Right lung (tissue), 5 donors: ENCODE results near the gene C3AR1. TPM values are rescaled to one million over a fixed set of nuclear protein-coding genes. Genes with fewer than 3 reads are reported as not detected.
"Not testable (repeated sequence)": the region's sequence is repeated elsewhere in the genome, so short reads cannot be mapped to it uniquely, and the experiment has no call there.

Experiments used
- DNase-seq, 2 donors: peaks; one replicate each; pipeline ENCODE4 v3.0.0-alpha.2; 2013
- polyA plus RNA-seq, 5 donors: library from polyadenylated mRNA; unstranded; fragments of 120-200 nt; gene quantifications; one replicate each; pipeline versions ENCODE4 v1.2.1 to v1.2.3, GENCODE V29; 2013; ENCODE audit warnings: inconsistent platforms in 1 of 5, low replicate concordance in 1 of 5; ENCODE audit not compliant: insufficient read length in 5 of 5, insufficient read depth in 1 of 5

The C3AR1 gene
- polyA plus RNA-seq, 5 donors = 3.9 to 4.9 (median 4.4) TPM

DNA sequence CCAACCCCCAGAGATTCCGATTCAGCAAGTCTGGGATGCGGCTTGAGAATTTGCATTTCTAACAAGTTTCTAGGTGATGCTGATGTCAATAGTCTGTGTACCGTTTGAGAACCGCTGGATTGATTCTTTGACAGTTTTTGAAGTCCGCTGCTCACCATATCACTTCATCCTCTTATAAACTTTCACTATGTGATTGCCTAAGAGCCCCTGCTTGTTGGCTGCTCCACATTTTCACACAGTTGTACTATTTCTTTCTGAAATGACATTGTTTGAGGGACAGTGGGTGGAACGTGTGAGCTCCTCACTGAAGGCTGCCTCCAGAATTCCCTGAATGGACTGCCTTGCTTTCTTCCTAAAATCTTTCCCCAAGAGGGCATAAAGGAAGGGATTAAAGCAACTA is 7.7 kb downstream of the C3AR1 start:
- DNase-seq = no peak

GRCh38 chr12:8057839-8058238 is 8.3 kb downstream of the C3AR1 start:
- no peak for DNase-seq

GRCh38 chr12:8057306-8057705 is 8.9 kb downstream of the C3AR1 start:
- no peak for DNase-seq

GRCh38 chr12:8054816-8055215 is 11.3 kb downstream of the C3AR1 start:
- DNase-seq = no peak

GRCh38 chr12:8052679-8053078 is 13.5 kb downstream of the C3AR1 start:
- no peak for DNase-seq

GRCh38 chr12:8050600-8051250 is 15.4 kb downstream of the C3AR1 start:
- DNase-seq = no peak

DNA sequence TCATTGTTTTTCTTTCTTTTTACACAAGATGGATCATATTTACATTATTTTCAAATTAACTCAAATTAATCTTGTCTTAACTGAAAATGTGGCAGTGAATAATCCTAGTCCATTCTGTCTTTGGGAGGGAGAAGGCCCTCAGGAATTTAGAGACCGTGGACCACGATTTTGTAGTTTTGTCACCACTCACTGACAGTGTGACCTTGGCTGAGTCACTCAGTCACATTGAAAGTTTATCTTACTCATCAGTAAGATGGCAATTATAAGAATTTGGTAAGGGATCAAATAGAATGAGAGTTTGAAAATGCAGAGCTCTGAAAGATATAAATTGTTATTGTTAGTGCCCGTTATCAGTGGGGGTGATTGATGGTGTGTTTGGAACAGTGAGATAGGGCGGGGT is 17.3 kb downstream of the C3AR1 start:
- no peak for DNase-seq

DNA sequence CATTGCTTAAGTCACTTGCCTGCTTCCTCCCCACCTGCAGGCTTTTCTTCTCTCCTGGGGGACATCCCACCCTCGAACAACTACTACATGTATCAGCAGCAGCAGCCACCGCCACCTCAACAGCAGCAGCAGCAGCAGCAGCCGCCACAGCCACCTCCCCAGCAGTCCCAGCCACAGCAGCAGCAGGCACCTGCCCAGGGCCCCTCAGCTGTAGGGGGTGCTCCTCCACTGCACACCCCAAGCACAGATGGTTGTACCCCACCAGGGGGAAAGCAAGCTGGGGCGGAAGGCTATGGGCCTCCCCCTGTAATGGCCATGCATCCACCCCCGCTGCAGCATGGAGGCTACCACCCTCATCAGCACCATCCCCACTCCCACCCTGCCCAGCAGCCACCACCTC is 18.3 kb downstream of the C3AR1 start:
- DNase-seq = no peak

GRCh38 chr12:8045952-8046944 is 19.9 kb downstream of the C3AR1 start:
- peak; percentile 54 to 68 for DNase-seq

GRCh38 chr12:8040791-8041190 is 25.4 kb downstream of the C3AR1 start:
- peak; percentile 61 for DNase-seq

GRCh38 chr12:8038659-8039114 is 27.5 kb downstream of the C3AR1 start:
- DNase-seq = no peak

DNA sequence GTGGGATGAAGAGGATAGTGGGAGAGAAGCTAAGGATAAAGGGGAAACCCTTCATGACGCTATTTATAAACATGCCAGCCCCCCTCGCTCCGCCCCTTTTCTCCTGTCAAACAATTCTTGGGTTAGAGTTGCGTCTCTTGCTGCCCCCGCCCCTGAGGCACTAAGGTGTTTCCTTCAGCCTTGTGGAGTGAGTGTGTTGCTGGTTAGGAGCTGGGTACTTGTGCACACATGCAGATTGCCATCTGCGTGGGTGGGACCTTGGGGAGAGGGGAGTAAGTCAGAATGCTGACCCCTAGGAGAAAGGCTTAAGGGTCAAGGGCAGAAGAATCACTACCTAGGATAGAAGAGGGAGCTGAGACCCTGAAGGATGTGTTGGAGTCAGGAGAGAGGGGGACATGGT is 28.2 kb downstream of the C3AR1 start:
- DNase-seq = no peak

DNA sequence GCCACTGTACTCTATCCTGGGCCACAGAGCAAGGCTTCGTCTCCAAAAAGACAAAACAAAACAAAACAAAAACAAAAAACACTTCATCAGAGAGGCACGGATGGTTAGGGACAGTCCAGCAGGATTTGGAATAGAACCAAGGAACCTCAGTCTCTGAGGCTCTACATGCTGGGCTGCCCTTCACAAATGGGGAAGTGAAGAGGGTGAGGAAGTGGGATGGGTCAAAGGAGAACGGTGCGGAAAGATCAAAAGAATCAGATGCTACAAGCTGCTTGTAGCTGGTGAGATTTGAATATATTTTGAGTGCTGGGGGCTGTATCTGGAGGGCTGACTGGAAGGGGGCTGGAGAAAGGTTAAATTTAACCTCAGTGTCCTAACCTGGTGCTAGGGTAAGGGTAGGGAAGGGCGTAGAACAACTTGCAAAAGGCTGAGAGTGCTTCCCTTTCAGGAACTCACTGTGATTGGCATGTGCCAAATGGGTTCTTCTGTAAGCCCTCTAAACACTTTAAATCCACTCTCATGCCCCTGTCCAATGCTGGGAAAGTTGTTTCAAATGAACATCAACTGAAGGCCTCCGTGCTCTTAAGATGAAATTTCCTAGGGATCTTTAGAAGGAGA is 29.0 kb downstream of the C3AR1 start:
- no peak for DNase-seq

- DNase-seq = no peak
These were observed 29.8 kb downstream of the C3AR1 start for GRCh38 chr12:8036346-8036745.

- DNase-seq = no peak
These were observed 30.6 kb downstream of the C3AR1 start for GRCh38 chr12:8035440-8036010.

DNA sequence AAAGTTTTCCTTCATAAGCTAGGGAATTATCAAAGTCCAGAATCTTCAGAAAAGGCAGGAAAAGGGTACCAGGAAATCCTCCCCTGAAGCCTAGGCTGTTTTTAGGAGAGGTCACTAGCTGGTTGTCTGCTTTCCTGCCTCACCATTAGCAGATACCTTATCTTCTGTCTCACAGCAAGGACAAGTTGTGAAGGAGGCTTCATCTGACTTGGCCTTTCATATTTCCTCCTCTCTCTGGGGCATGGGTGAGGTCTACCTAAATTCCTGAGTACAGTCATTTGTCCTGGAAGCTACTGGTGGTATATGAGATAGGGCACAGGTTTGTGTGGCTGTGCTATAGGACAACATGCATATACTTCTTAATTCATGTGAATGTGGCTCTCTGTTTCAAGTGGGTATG is 31.4 kb downstream of the C3AR1 start:
- DNase-seq = no peak

GRCh38 chr12:8033153-8034044 is 32.8 kb downstream of the C3AR1 start:
- peak; percentile 36 to 57 for DNase-seq

DNA sequence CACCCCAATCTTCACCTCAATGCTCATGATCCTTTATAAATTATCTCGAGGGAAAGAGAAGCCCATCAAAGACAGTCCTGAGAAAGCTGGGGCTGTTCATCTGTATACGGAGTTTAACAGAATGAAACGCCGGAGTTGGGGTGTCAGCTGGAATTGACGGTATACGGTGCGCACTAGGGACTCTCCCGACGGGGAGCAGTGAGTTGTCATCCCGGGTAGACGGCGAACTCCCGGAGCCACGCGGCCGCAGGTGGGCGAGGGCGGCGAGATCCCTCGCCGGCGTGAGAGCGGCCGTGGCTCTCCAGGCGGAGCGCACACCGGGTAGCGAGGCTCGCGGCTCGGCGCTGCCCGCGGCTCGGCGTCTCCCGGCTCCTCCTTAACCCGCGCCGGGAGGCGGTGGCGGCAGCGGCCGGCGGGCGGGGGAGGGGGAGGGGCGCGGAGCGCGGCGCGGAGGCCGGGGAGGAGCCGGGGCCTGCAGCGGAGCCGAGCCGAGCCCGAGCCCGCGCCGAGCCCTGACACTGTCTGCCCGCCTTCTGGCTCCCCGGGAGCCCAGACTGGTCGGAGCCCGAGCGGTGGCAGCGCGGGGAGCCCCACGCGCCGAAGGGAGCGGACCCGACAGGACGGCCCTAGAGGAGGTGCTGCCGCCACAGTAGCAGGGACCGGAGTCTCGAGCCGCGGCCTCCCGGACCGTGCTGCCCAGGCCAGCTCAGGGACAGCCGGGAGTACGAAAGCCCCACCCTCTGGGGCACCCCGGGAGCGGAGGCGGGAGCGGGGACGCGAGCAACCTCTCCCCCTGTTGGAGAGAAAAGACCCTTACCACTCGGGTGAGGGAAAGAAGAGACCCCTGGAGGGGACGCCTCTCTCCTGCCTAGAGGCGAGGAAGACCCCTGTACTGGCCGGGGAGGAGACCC is 33.7 kb downstream of the C3AR1 start, which contains the start of gene FOXJ2:
Gene FOXJ2, plus strand, starts transcription at position 475 of the 911 bp plus-strand sequence. CDS start 7,117 bp downstream, outside the sequence.
- peak; percentile 83 to 84 for DNase-seq

DNA sequence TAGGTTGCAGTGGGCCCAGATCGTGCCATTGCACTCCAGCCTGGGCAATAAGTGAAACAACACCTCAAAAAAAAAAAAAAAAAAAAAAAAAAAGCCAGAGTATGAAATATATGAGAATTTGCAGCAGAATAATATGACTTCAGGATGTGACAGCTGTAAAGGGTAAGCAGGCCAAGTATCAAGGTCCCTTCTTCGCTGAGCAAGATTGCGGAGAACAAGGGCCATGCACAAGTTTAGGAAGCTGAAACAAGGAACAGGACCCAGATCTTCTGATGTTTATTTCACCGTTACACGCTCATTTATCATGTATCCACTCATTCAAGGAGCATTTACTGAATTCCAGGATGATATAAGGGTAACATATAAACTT is 34.3 kb downstream of the C3AR1 start:
- DNase-seq = no peak

DNA sequence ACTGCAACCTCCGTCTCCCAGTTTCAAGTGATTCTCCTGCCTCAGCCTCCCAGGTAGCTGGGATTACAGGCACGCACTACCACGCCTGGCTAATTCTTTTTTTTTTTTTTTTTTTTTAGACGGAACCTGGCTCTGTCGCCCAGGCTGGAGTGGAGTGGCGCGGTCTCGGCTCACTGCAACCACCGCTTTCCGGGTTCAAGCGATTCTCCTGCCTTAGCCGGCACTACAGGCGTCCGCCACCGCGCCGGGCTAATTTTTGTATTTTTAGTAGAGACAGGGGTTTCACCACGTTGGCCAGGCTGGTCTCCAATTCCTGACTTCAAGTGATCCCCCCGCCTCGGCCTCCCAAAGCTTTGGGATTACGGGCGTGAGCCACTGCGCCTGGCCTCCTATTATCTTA is 35.1 kb downstream of the C3AR1 start:
- DNase-seq = not testable (repeated sequence)
